Activated CD4-positive, alpha-beta T cell treated with anti-CD3 and anti-CD28 coated beads for 4 hours (primary cell): ENCODE results near the gene SH2D4B.

Experiments used
- DNase-seq, 2 donors: peaks; one replicate each; pipeline ENCODE4 v3.0.0-alpha.2; 2020

Gene SH2D4B

GRCh38 chr10:80544316-80544953 lies 6.7 kb downstream of the SH2D4B start:
- no peak for DNase-seq

GRCh38 chr10:80545258-80545881 lies 7.7 kb downstream of the SH2D4B start:
- no peak for DNase-seq

- no peak for DNase-seq
These were observed 14.5 kb downstream of the SH2D4B start for GRCh38 chr10:80552151-80552646.

- no peak for DNase-seq
These were observed 15.7 kb downstream of the SH2D4B start for GRCh38 chr10:80553436-80553835.

- no peak for DNase-seq
These were observed 16.3 kb downstream of the SH2D4B start for GRCh38 chr10:80554050-80554449.

- no peak for DNase-seq
These were observed 17.7 kb downstream of the SH2D4B start for GRCh38 chr10:80555415-80555814.

GRCh38 chr10:80561950-80562349 lies 24.2 kb downstream of the SH2D4B start:
- DNase-seq = no peak

GRCh38 chr10:80567292-80567691 lies 29.6 kb downstream of the SH2D4B start:
- no peak for DNase-seq

- DNase-seq = no peak
These were observed 31.6 kb downstream of the SH2D4B start for GRCh38 chr10:80569131-80569895.

- DNase-seq = no peak
These were observed 33.6 kb downstream of the SH2D4B start for GRCh38 chr10:80571352-80571751.

- no peak for DNase-seq
These were observed 41.6 kb downstream of the SH2D4B start for GRCh38 chr10:80579181-80579763.

GRCh38 chr10:80579849-80580637 lies 42.3 kb downstream of the SH2D4B start:
- no peak for DNase-seq

GRCh38 chr10:80580638-80581468 lies 43.2 kb downstream of the SH2D4B start:
- DNase-seq = no peak

- DNase-seq = no peak
These were observed 43.8 kb downstream of the SH2D4B start for GRCh38 chr10:80581469-80581835.

- DNase-seq = no peak
These were observed 44.7 kb downstream of the SH2D4B start for GRCh38 chr10:80582286-80582960.

- no peak for DNase-seq
These were observed 46.0 kb downstream of the SH2D4B start for GRCh38 chr10:80583685-80584084.

GRCh38 chr10:80585812-80586211 lies 48.1 kb downstream of the SH2D4B start:
- no peak for DNase-seq

- no peak for DNase-seq
These were observed 50.8 kb downstream of the SH2D4B start for GRCh38 chr10:80588546-80588945.

GRCh38 chr10:80589726-80590373 lies 52.1 kb downstream of the SH2D4B start:
- no peak for DNase-seq

- no peak for DNase-seq
These were observed 53.0 kb downstream of the SH2D4B start for GRCh38 chr10:80590585-80591125.
